Chondrocyte (in vitro differentiated cells): ENCODE data around the gene ZNF346. TPM values are rescaled to one million over a fixed set of nuclear protein-coding genes. Genes with fewer than 3 reads are reported as not detected.

ENCODE experiments used
- DNase-seq: peaks from one replicate; pipeline ENCODE4 v3.0.0; 2021; ENCODE audit warnings: mixed read lengths, low spot score
- H3K27ac Mint-ChIP-seq: one replicate; pipeline ENCODE4 v1.8.0; 2021; ENCODE audit warnings: mild to moderate bottlenecking, moderate library complexity, mixed read lengths; ENCODE audit not compliant: unreplicated experiment
- H3K27me3 Mint-ChIP-seq: 2 replicates; pipeline ENCODE4 v1.8.0; 2021; ENCODE audit warnings: low read depth, mixed read lengths
- H3K36me3 Mint-ChIP-seq: 2 replicates; pipeline ENCODE4 v1.8.0; 2021; ENCODE audit warnings: low read depth, mixed read lengths
- H3K4me1 Mint-ChIP-seq: 2 replicates; pipeline ENCODE4 v1.8.0; 2021; ENCODE audit warnings: low read depth, mild to moderate bottlenecking, mixed read lengths
- H3K4me3 Mint-ChIP-seq: one replicate; pipeline ENCODE4 v1.8.0; 2021; ENCODE audit warnings: mild to moderate bottlenecking, moderate library complexity, mixed read lengths; ENCODE audit not compliant: unreplicated experiment
- H3K9me3 Mint-ChIP-seq: 2 replicates; pipeline ENCODE4 v1.8.0; 2021; ENCODE audit warnings: low read depth, mixed read lengths
- CTCF ChIP-seq: fragments of 200-600 bp; sonication (generic); IDR thresholded peaks from 2 replicates; pipeline ENCODE4 v1.5.0; 2021; ENCODE audit warnings: antibody characterized with exemption, mild to moderate bottlenecking, moderate library complexity
- total RNA-seq: library from RNA; stranded (reverse); gene quantifications from 3 replicates; pipeline ENCODE4 v1.2.1, GENCODE V29; 2021

The ZNF346 gene
- total RNA-seq, 1 donor from 2014 or later = 15.1 TPM

- no peak for TF ChIP-seq CTCF
- Mint-ChIP-seq H3K9me3 (no peaks in the 10 kb centered on the region), H3K27ac (no peak overlapping the region), H3K4me1 (peaks cover 15% of the 10 kb centered on the region), H3K27me3 (no peaks in the 10 kb centered on the region), H3K36me3 (no peaks in the 10 kb centered on the region), H3K4me3 (no peak overlapping the region)
- no peak for DNase-seq
These were observed 4.2 kb upstream of the ZNF346 start for GRCh38 chr5:177018341-177018740.

- Mint-ChIP-seq H3K27ac (no peak overlapping the region), H3K9me3 (no peaks in the 10 kb centered on the region), H3K27me3 (no peaks in the 10 kb centered on the region), H3K4me1 (peaks cover 25% of the 10 kb centered on the region), H3K36me3 (no peaks in the 10 kb centered on the region), H3K4me3 (no peak overlapping the region)
- no peak for TF ChIP-seq CTCF
- DNase-seq = no peak
These were observed 2.5 kb upstream of the ZNF346 start for GRCh38 chr5:177020033-177020432.

- H3K27me3 Mint-ChIP-seq = no peaks in the 10 kb centered on the region
These were observed 788 bp downstream of the ZNF346 start for GRCh38 chr5:177023303-177023664.

GRCh38 chr5:177024559-177024958, 2.1 kb downstream of the ZNF346 start:
- no peak for TF ChIP-seq CTCF
- Mint-ChIP-seq H3K27ac (no peak overlapping the region), H3K9me3 (no peaks in the 10 kb centered on the region), H3K27me3 (no peaks in the 10 kb centered on the region), H3K4me3 (no peak overlapping the region), H3K36me3 (no peaks in the 10 kb centered on the region), H3K4me1 (peaks cover 30% of the 10 kb centered on the region)
- no peak for DNase-seq

More at GRCh38 chr5:177023303-177023664, 788 bp downstream of the ZNF346 start:
- Mint-ChIP-seq H3K36me3 (no peaks in the 10 kb centered on the region), H3K9me3 (no peaks in the 10 kb centered on the region), H3K27ac (peak overlapping the region; percentile 89), H3K4me3 (peak overlapping the region; percentile 90), H3K4me1 (peaks cover 30% of the 10 kb centered on the region)
- no peak for DNase-seq
- no peak for TF ChIP-seq CTCF

- no peaks in the 10 kb centered on the region for H3K36me3 Mint-ChIP-seq
- peaks cover 30% of the 10 kb centered on the region for H3K4me1 Mint-ChIP-seq
- no peaks in the 10 kb centered on the region for H3K27me3 Mint-ChIP-seq
- H3K9me3 Mint-ChIP-seq = no peaks in the 10 kb centered on the region
- no peak overlapping the region for H3K27ac Mint-ChIP-seq
- TF ChIP-seq CTCF = no peak
- no peak for DNase-seq
- no peak overlapping the region for H3K4me3 Mint-ChIP-seq
These were observed 2.7 kb downstream of the ZNF346 start for GRCh38 chr5:177025101-177025601.
